WTC11 (cell line): ENCODE data around the gene STBD1. TPM values are rescaled to one million over a fixed set of nuclear protein-coding genes. Genes with fewer than 3 reads are reported as not detected.

Experiments
- ATAC-seq: fragments of 200-7000 bp; cut with Tn5 transposase; 2 replicates; pipeline ENCODE4 v1.10.0; 2021; ENCODE audit warnings: mild to moderate bottlenecking, moderate library complexity
- CTCF ChIA-PET: fragments of 300-600 bp; sonication (Branson Sonifier 250); formaldehyde crosslinking; loops from one replicate; lab custom pipeline; 2021; ENCODE audit warnings: antibody characterized with exemption; lab: Charles Lee
- POLR2A ChIA-PET: fragments of 350-600 bp; sonication (Branson Sonifier 250); formaldehyde crosslinking; loops from one replicate; lab custom pipeline; 2021; ENCODE audit warnings: antibody characterized with exemption; lab: Charles Lee
- DNase-seq: peaks from one replicate; pipeline ENCODE4 v3.0.0; 2021; ENCODE audit warnings: low spot score
- H3K27ac Mint-ChIP-seq: 2 replicates; pipeline ENCODE4 v1.8.0; 2021; ENCODE audit warnings: mixed read lengths
- H3K27me3 Mint-ChIP-seq: 2 replicates; pipeline ENCODE4 v1.8.0; 2021; ENCODE audit warnings: low read depth, mild to moderate bottlenecking, moderate library complexity, mixed read lengths
- H3K36me3 Mint-ChIP-seq: 2 replicates; pipeline ENCODE4 v1.8.0; 2021; ENCODE audit warnings: mixed read lengths
- H3K4me1 Mint-ChIP-seq: 2 replicates; pipeline ENCODE4 v1.8.0; 2022; ENCODE audit warnings: mixed read lengths
- H3K4me3 Mint-ChIP-seq: 2 replicates; pipeline ENCODE4 v1.8.0; 2021; ENCODE audit warnings: mild to moderate bottlenecking, moderate library complexity, mixed read lengths
- H3K9me3 Mint-ChIP-seq: 2 replicates; pipeline ENCODE4 v1.8.0; 2021; ENCODE audit warnings: mixed read lengths
- CREM ChIP-seq: sonication (generic); formaldehyde crosslinking; IDR thresholded peaks from 2 replicates; pipeline ENCODE4 v1.8.1; 2022; ENCODE audit warnings: mild to moderate bottlenecking, missing genetic modification reagents, moderate library complexity
- ELF4 ChIP-seq: sonication (generic); formaldehyde crosslinking; IDR thresholded peaks from 2 replicates; pipeline ENCODE4 v1.8.1; 2022; ENCODE audit warnings: low read depth, mild to moderate bottlenecking, moderate library complexity, missing genetic modification reagents
- EMX1 ChIP-seq: fragments of 250-450 bp; sonication (Bioruptor Pico); IDR thresholded peaks from 2 replicates; pipeline ENCODE4 v1.8.0; 2021; ENCODE audit warnings: mild to moderate bottlenecking
- ETV6 ChIP-seq: sonication (generic); formaldehyde crosslinking; IDR thresholded peaks from 2 replicates; pipeline ENCODE4 v1.8.1; 2022; ENCODE audit warnings: mild to moderate bottlenecking, missing genetic modification reagents
- FOXK1 ChIP-seq: sonication (generic); formaldehyde crosslinking; IDR thresholded peaks from 2 replicates; pipeline ENCODE4 v1.8.0; 2022; ENCODE audit warnings: mild to moderate bottlenecking, moderate library complexity, missing genetic modification reagents
- GRHL2 ChIP-seq: fragments of 250-450 bp; sonication (Bioruptor Pico); IDR thresholded peaks from 2 replicates; pipeline ENCODE4 v1.8.0; 2022; ENCODE audit warnings: mild to moderate bottlenecking, moderate library complexity; ENCODE audit not compliant: insufficient replicate concordance, severe bottlenecking
- IRF2 ChIP-seq: sonication (generic); formaldehyde crosslinking; IDR thresholded peaks from 2 replicates; pipeline ENCODE4 v1.8.0; 2022; ENCODE audit warnings: low read depth, missing genetic modification reagents, borderline replicate concordance
- KAT7 ChIP-seq: sonication (generic); formaldehyde crosslinking; IDR thresholded peaks from 2 replicates; pipeline ENCODE4 v1.8.1; 2023; ENCODE audit warnings: missing genetic modification reagents, mild to moderate bottlenecking, borderline replicate concordance
- NFE2L1 ChIP-seq: sonication (generic); formaldehyde crosslinking; IDR thresholded peaks from 2 replicates; pipeline ENCODE4 v1.8.1; 2023; ENCODE audit warnings: missing genetic modification reagents
- SOX15 ChIP-seq: fragments of 250-450 bp; sonication (Bioruptor Pico); IDR thresholded peaks from 2 replicates; pipeline ENCODE4 v1.9.0; 2021; ENCODE audit warnings: mild to moderate bottlenecking
- TCF7 ChIP-seq: sonication (generic); formaldehyde crosslinking; IDR thresholded peaks from 2 replicates; pipeline ENCODE4 v1.8.0; 2022; ENCODE audit warnings: mild to moderate bottlenecking, low read depth, missing genetic modification reagents, moderate library complexity
- ZNF416 ChIP-seq: fragments of 250-450 bp; sonication (Bioruptor Pico); IDR thresholded peaks from 2 replicates; pipeline ENCODE4 v1.9.0; 2021; ENCODE audit warnings: mild to moderate bottlenecking, inconsistent platforms
- ZNF671 ChIP-seq: fragments of 250-450 bp; sonication (Bioruptor Pico); IDR thresholded peaks from 2 replicates; pipeline ENCODE4 v1.8.0; 2021; ENCODE audit warnings: mild to moderate bottlenecking
- total RNA-seq: library from RNA; stranded (reverse); gene quantifications from 3 replicates; pipeline ENCODE4 v1.2.3, GENCODE V29; 2021
- TF ChIP-seq, protein P1 (sequence below): fragments of 200-600 bp; IDR thresholded peaks from 2 replicates; pipeline ENCODE4 v1.8.0; 2022; ENCODE audit warnings: antibody characterized with exemption
- TF ChIP-seq, protein P2 (sequence below): fragments of 250-450 bp; sonication (Bioruptor Pico); IDR thresholded peaks from 2 replicates; pipeline ENCODE4 v1.9.0; 2021; ENCODE audit warnings: moderate library complexity, mild to moderate bottlenecking, inconsistent platforms, borderline replicate concordance
- TF ChIP-seq, protein P3 (sequence below): sonication (generic); formaldehyde crosslinking; IDR thresholded peaks from 2 replicates; pipeline ENCODE4 v1.8.1; 2023; ENCODE audit warnings: mild to moderate bottlenecking, moderate library complexity, missing genetic modification reagents
- TF ChIP-seq, protein P4 (sequence below): sonication (generic); formaldehyde crosslinking; IDR thresholded peaks from 2 replicates; pipeline ENCODE4 v1.8.0; 2022; ENCODE audit warnings: mild to moderate bottlenecking, missing genetic modification reagents
- TF ChIP-seq, protein P5 (sequence below): sonication (generic); formaldehyde crosslinking; IDR thresholded peaks from 2 replicates; pipeline ENCODE4 v1.8.1; 2022; ENCODE audit warnings: mild to moderate bottlenecking, missing genetic modification reagents, moderate library complexity, borderline replicate concordance
- TF ChIP-seq, protein P6 (sequence below): fragments of 250-450 bp; sonication (Bioruptor Pico); conservative IDR thresholded peaks from 2 replicates; pipeline ENCODE4 v1.9.0; 2021; ENCODE audit warnings: mild to moderate bottlenecking
- TF ChIP-seq, protein P7 (sequence below): sonication (generic); formaldehyde crosslinking; IDR thresholded peaks from 2 replicates; pipeline ENCODE4 v1.8.0; 2022; ENCODE audit warnings: mild to moderate bottlenecking, missing genetic modification reagents

Gene STBD1
- total RNA-seq, 1 experiment from 2014 or later = 1.4 TPM

DNA sequence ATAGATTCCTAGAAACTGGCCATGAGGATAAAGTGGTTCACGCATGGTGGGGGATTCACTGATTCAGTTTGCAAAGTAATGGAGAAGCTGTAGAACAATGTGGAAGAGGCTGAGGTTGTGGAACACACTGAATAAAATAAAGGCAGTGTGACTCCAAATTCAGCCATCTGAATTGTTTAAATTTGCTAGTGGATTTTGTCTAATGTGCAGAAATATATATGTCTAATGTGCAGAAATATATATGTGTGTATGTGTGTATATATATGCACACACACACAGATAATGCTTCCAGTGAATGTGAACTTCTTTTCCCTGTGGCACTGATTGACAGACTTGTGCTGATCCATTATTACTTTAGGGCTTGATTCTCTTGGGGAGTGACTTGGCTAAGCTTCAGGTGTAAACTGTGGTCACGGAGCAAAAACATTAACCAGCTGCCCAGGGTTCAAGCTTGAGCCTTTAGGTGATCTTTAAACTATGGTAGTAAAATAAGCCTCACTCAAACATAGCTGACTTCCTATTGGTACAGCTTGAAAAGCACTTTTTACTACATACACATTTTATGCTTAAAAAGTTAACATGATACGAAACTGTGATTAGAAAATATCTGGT, 3.5 kb downstream of the STBD1 start:
- POLR2A ChIA-PET = no interaction called here
- ATAC-seq (no peak), DNase-seq (no peak)
- TF ChIP-seq KAT7 (CRISPR knock-in tag) = no peak
- TF ChIP-seq, protein P1, sequence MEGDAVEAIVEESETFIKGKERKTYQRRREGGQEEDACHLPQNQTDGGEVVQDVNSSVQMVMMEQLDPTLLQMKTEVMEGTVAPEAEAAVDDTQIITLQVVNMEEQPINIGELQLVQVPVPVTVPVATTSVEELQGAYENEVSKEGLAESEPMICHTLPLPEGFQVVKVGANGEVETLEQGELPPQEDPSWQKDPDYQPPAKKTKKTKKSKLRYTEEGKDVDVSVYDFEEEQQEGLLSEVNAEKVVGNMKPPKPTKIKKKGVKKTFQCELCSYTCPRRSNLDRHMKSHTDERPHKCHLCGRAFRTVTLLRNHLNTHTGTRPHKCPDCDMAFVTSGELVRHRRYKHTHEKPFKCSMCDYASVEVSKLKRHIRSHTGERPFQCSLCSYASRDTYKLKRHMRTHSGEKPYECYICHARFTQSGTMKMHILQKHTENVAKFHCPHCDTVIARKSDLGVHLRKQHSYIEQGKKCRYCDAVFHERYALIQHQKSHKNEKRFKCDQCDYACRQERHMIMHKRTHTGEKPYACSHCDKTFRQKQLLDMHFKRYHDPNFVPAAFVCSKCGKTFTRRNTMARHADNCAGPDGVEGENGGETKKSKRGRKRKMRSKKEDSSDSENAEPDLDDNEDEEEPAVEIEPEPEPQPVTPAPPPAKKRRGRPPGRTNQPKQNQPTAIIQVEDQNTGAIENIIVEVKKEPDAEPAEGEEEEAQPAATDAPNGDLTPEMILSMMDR = no peak
- TF ChIP-seq, protein P2, sequence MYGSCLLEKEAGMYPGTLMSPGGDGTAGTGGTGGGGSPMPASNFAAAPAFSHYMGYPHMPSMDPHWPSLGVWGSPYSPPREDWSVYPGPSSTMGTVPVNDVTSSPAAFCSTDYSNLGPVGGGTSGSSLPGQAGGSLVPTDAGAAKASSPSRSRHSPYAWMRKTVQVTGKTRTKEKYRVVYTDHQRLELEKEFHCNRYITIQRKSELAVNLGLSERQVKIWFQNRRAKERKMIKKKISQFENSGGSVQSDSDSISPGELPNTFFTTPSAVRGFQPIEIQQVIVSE = no peak
- no peak for TF ChIP-seq GRHL2 (CRISPR knock-in tag)
- TF ChIP-seq EMX1 (CRISPR knock-in tag) = no peak
- no peak for TF ChIP-seq IRF2
- TF ChIP-seq ETV6 (CRISPR knock-in tag) = no peak
- no peak for TF ChIP-seq NFE2L1 (CRISPR knock-in tag)
- TF ChIP-seq ELF4 (CRISPR knock-in tag) = no peak
- TF ChIP-seq SOX15 = no peak
- TF ChIP-seq TCF7 (CRISPR knock-in tag) = no peak
- no peak for TF ChIP-seq ZNF416 (CRISPR knock-in tag)
- no peak for TF ChIP-seq CREM (CRISPR knock-in tag)
- TF ChIP-seq ZNF671 (CRISPR knock-in tag) = no peak
- TF ChIP-seq, protein P3, sequence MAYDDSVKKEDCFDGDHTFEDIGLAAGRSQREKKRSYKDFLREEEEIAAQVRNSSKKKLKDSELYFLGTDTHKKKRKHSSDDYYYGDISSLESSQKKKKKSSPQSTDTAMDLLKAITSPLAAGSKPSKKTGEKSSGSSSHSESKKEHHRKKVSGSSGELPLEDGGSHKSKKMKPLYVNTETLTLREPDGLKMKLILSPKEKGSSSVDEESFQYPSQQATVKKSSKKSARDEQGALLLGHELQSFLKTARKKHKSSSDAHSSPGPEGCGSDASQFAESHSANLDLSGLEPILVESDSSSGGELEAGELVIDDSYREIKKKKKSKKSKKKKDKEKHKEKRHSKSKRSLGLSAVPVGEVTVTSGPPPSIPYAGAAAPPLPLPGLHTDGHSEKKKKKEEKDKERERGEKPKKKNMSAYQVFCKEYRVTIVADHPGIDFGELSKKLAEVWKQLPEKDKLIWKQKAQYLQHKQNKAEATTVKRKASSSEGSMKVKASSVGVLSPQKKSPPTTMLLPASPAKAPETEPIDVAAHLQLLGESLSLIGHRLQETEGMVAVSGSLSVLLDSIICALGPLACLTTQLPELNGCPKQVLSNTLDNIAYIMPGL (CRISPR knock-in tag) = no peak
- TF ChIP-seq FOXK1 (CRISPR knock-in tag) = no peak
- TF ChIP-seq, protein P4, sequence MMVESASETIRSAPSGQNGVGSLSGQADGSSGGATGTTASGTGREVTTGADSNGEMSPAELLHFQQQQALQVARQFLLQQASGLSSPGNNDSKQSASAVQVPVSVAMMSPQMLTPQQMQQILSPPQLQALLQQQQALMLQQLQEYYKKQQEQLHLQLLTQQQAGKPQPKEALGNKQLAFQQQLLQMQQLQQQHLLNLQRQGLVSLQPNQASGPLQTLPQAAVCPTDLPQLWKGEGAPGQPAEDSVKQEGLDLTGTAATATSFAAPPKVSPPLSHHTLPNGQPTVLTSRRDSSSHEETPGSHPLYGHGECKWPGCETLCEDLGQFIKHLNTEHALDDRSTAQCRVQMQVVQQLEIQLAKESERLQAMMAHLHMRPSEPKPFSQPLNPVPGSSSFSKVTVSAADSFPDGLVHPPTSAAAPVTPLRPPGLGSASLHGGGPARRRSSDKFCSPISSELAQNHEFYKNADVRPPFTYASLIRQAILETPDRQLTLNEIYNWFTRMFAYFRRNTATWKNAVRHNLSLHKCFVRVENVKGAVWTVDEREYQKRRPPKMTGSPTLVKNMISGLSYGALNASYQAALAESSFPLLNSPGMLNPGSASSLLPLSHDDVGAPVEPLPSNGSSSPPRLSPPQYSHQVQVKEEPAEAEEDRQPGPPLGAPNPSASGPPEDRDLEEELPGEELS (CRISPR knock-in tag) = no peak
- TF ChIP-seq, protein P5, sequence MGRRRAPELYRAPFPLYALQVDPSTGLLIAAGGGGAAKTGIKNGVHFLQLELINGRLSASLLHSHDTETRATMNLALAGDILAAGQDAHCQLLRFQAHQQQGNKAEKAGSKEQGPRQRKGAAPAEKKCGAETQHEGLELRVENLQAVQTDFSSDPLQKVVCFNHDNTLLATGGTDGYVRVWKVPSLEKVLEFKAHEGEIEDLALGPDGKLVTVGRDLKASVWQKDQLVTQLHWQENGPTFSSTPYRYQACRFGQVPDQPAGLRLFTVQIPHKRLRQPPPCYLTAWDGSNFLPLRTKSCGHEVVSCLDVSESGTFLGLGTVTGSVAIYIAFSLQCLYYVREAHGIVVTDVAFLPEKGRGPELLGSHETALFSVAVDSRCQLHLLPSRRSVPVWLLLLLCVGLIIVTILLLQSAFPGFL (CRISPR knock-in tag) = no peak
- TF ChIP-seq, protein P6, sequence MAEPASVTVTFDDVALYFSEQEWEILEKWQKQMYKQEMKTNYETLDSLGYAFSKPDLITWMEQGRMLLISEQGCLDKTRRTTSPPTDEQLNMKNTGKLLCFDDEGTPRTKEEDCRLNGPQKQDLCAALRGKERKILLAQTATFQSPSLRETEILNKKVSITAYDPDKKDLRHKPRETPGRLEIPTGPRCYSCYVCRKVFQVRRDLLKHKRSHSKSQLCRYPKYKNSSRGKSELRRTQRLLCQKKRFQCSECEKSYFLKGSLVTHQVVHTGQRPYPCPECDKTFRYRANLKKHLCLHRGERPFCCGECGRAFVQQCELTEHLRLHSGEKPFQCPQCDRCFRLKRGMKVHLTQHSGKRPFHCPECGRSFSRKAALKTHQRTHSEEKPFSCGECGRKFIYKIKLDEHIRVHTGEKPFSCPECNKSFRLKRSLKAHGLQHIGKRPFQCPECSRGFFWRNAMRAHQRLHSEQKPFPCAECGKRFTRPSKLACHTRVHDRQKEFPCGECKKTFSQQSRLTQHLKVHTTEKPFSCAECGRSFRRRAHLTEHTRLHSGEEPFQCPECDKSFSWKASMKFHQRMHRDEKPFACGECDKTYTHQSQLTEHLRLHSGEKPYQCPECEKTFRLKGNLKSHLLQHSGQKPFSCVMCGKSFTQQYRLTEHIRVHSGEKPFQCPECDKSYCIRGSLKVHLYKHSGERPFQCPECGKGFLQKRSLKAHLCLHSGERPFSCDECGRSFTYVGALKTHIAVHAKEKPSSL (CRISPR knock-in tag) = no peak
- TF ChIP-seq, protein P7, sequence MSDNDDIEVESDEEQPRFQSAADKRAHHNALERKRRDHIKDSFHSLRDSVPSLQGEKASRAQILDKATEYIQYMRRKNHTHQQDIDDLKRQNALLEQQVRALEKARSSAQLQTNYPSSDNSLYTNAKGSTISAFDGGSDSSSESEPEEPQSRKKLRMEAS (CRISPR knock-in tag) = no peak
- H3K27ac Mint-ChIP-seq = no peak overlapping the region
- H3K4me1 Mint-ChIP-seq = peaks cover 11% of the 10 kb centered on the region
- no peak overlapping the region for H3K4me3 Mint-ChIP-seq
- peaks cover 7% of the 10 kb centered on the region; the same call in 1 of the 2 replicates for H3K36me3 Mint-ChIP-seq
- peaks cover 21% of the 10 kb centered on the region for H3K27me3 Mint-ChIP-seq
- H3K9me3 Mint-ChIP-seq = no peaks in the 10 kb centered on the region
- CTCF ChIA-PET = no interaction called here
